HepG2 (cell line): ENCODE data around the gene CACNA1I. TPM values are rescaled to one million over a fixed set of nuclear protein-coding genes. Genes with fewer than 3 reads are reported as not detected.

Source experiments
- ATAC-seq: fragments of 200-7000 bp; cut with Tn5 transposase; 3 replicates; pipeline ENCODE4 v1.9.1; 2020; ENCODE audit warnings: mild to moderate bottlenecking, moderate library complexity
- BruUV-seq: library from RNA; stranded (reverse); fragments of 400-500 nt; replicated peaks from 2 replicates; lab custom pipeline; 2021; lab: Mats Ljungman, UMichigan
- CTCF ChIA-PET: fragments of 300-600 bp; formaldehyde crosslinking; extraction: SDS; loops from one replicate; lab custom pipeline; 2021; ENCODE audit warnings: low total read pairs, inconsistent platforms, low intra/inter-chr PET ratio; lab: Yijun Ruan, JAX
- POLR2A ChIA-PET: fragments of 350-600 bp; sonication (Branson Sonifier 250); formaldehyde crosslinking; loops from one replicate; lab custom pipeline; 2020; ENCODE audit warnings: antibody characterized with exemption, inconsistent platforms; lab: Yijun Ruan, JAX
- DNase-seq: peaks from one replicate; pipeline ENCODE4 v3.0.0-alpha.2; 2015; ENCODE audit warnings: low spot score
- FAIRE-seq: peaks from 3 replicates; lab custom pipeline; 2011; peaks lifted over from hg19 to GRCh38; lab: Jason Lieb, UNC
- H2AFZ ChIP-seq: one replicate; pipeline ENCODE4 v1.6.1; 2011; ENCODE audit warnings: low read length, inconsistent platforms
- H3K27ac ChIP-seq: fragments of 300-600 bp; 3 replicates; pipeline ENCODE4 v1.8.0; 2011; ENCODE audit warnings: mixed run types, mild to moderate bottlenecking, mixed read lengths, low read length, inconsistent platforms; ENCODE audit not compliant: insufficient read depth; ENCODE audit errors: extremely low read length
- H3K27me3 ChIP-seq, 2 experiments: fragments of 200-600 bp in 1 of 2; 2 replicates in 1 of 2; 3 replicates in 1 of 2; pipeline versions ENCODE4 v1.6.0 to v1.8.0; 2011; ENCODE audit warnings: low read length in 2 of 2, mild to moderate bottlenecking in 2 of 2, moderate library complexity in 2 of 2, inconsistent platforms in 1 of 2; ENCODE audit not compliant: insufficient read depth in 2 of 2, control insufficient read depth in 1 of 2
- H3K36me3 ChIP-seq, 2 experiments: fragments of 200-600 bp in 1 of 2; replicated peaks in 1 of 2; 2 replicates in 1 of 2; 3 replicates in 1 of 2; pipeline versions ENCODE4 v1.5.1 to v1.8.0; 2011; ENCODE audit warnings: low read length in 2 of 2, inconsistent platforms in 1 of 2; ENCODE audit not compliant: insufficient read depth in 2 of 2, control insufficient read depth in 1 of 2
- H3K4me1 ChIP-seq: 2 replicates; pipeline ENCODE4 v1.5.1; 2012; ENCODE audit warnings: low read length, inconsistent platforms; ENCODE audit not compliant: insufficient read depth
- H3K4me2 ChIP-seq: 2 replicates; pipeline ENCODE4 v1.6.0; 2011; ENCODE audit warnings: low read depth, low read length, inconsistent platforms
- H3K4me3 ChIP-seq, 3 experiments: fragments of 200-600 bp in 1 of 3; sonication (generic), shearing (Covaris generic) in 1 of 3; replicated peaks in 1 of 3; 2 replicates each; pipeline ENCODE4 v1.5.1; 2011 to 2016; ENCODE audit warnings: low read length in 3 of 3, inconsistent platforms in 2 of 3, low read depth in 2 of 3, mild to moderate bottlenecking in 2 of 3, control low read depth in 1 of 3, mixed read lengths in 1 of 3; ENCODE audit not compliant: insufficient read depth in 1 of 3
- H3K79me2 ChIP-seq: one replicate; pipeline ENCODE4 v1.6.1; 2011; ENCODE audit warnings: low read length, inconsistent platforms; ENCODE audit not compliant: insufficient read depth
- H3K9ac ChIP-seq: 2 replicates; pipeline ENCODE4 v1.6.0; 2011; ENCODE audit warnings: mild to moderate bottlenecking, low read depth, low read length, inconsistent platforms; ENCODE audit not compliant: insufficient read depth
- H3K9me3 ChIP-seq: 2 replicates; pipeline ENCODE4 v1.5.1; 2012; ENCODE audit warnings: mild to moderate bottlenecking, low read length
- H4K20me1 ChIP-seq: 2 replicates; pipeline ENCODE4 v1.6.0; 2011; ENCODE audit warnings: inconsistent platforms, mild to moderate bottlenecking, low read length, moderate library complexity; ENCODE audit not compliant: insufficient read depth
- ATF7 ChIP-seq, 2 experiments: fragments of 450-650 bp in 1 of 2; sonication (generic) in 1 of 2; formaldehyde crosslinking in 1 of 2; IDR thresholded peaks; 2 replicates each; pipeline versions ENCODE4 v1.4.0 to v1.6.1; 2016 to 2020; ENCODE audit warnings: antibody characterized with exemption in 1 of 2, mild to moderate bottlenecking in 1 of 2, missing genetic modification reagents in 1 of 2
- EZH2 ChIP-seq: conservative IDR thresholded peaks from 2 replicates; pipeline ENCODE4 v1.6.1; 2012; ENCODE audit warnings: mild to moderate bottlenecking, low read depth, low read length, moderate library complexity
- PHF5A ChIP-seq: IDR thresholded peaks from one replicate; pipeline ENCODE4 v1.6.1; 2018; ENCODE audit warnings: low read depth, missing genetic modification reagents; ENCODE audit not compliant: unreplicated experiment
- SMAD9 ChIP-seq: sonication (generic); formaldehyde crosslinking; IDR thresholded peaks from 2 replicates; pipeline ENCODE4 v1.5.1; 2020; ENCODE audit warnings: mild to moderate bottlenecking, missing genetic modification reagents
- ZKSCAN5 ChIP-seq: sonication (generic); formaldehyde crosslinking; IDR thresholded peaks from 2 replicates; pipeline ENCODE4 v1.5.1; 2020; ENCODE audit warnings: mild to moderate bottlenecking, missing genetic modification reagents
- ZNF543 ChIP-seq: sonication (generic); formaldehyde crosslinking; IDR thresholded peaks from 2 replicates; pipeline ENCODE4 v1.4.0; 2020; ENCODE audit warnings: mild to moderate bottlenecking, missing genetic modification reagents
- WGBS: methylation state at CpG from one replicate; pipeline ENCODE4 v1.1.6; 2017; ENCODE audit warnings: low lambda C conversion rate; 5-methylcytosine and 5-hydroxymethylcytosine counted together
- in situ Hi-C: cut with HindIII; loops from 2 replicates; pipeline ENCODE4 v1.10.0; 2017; ENCODE audit warnings: low pct_unique_long_range_greater_than_20kb; ENCODE audit not compliant: extremely low pct_ligation_motif_present
- intact Hi-C: fragments of 100-400 bp; cut with micrococcal nuclease; formaldehyde crosslinking; loops from one replicate; pipeline ENCODE4 v1.10.0; 2022; ENCODE audit not compliant: unreplicated experiment
- polyA plus RNA-seq, 8 experiments: library from polyadenylated mRNA; depleted of rRNA in 3 of 8; stranded (reverse) in 7 of 8; unstranded in 1 of 8; fragments of >200 nt; fragmentation: Illumina TruSeq in 4 of 8; extraction: Trizol in 4 of 8; gene quantifications; 2 replicates each; pipeline versions ENCODE4 v1.2.1 to v1.2.3, GENCODE V29; 2011 to 2016; ENCODE audit warnings: low read depth in 4 of 8, missing spikeins in 1 of 8, mixed read lengths in 1 of 8; ENCODE audit not compliant: insufficient read depth in 1 of 8
- total RNA-seq, 5 experiments: library from RNA; depleted of rRNA; stranded (reverse); fragments of >200 nt; fragmentation: Illumina TruSeq; extraction: Trizol; gene quantifications; 2 replicates each; pipeline ENCODE4 v1.2.3, GENCODE V29; 2016; ENCODE audit warnings: low read depth in 1 of 5

Gene CACNA1I
- total and polyA plus RNA-seq, 2 of the 13 experiments (the other 11 are each of a cell fraction or from before 2014, with no cell fraction given) = not detected

- TF ChIP-seq ZNF543 (CRISPR knock-in tag) = no peak
Observed at GRCh38 chr22:39707816-39708215, 137.3 kb downstream of the CACNA1I start (continued).

- no peaks in the 10 kb centered on the region for H3K79me2 ChIP-seq
- no peaks in the 10 kb centered on the region for H3K9me3 ChIP-seq
- intact Hi-C loops (no loop called here), in situ Hi-C loops (loop anchor here (10.0 kb wide), 1 partner anchor 64 kb away; no protein-coding TSS in a partner anchor)
- ChIA-PET POLR2A (no interaction called here), CTCF (no interaction called here)
- no TSS peak for BruUV-seq
- peaks cover 8 to 69% of the 10 kb centered on the region in 2 experiments; a peak in 4 of 5 replicates for H3K27me3 ChIP-seq
- H3K4me2 ChIP-seq = no peak overlapping the region
- H4K20me1 ChIP-seq = no peaks in the 10 kb centered on the region
- H2AFZ ChIP-seq = no peak overlapping the region
- WGBS = 39% methylated on average over 11 of the region's 15 CpGs
- no peak overlapping the region for H3K27ac ChIP-seq
- TF ChIP-seq PHF5A (CRISPR knock-in tag) = no peak
- 0 out of 2 replicates have a peak, but pooled peaks have one; percentile 13 for TF ChIP-seq ATF7 (IDR thresholded peaks at IDR 0.05)
- no peak for TF ChIP-seq ATF7 (CRISPR knock-in tag; IDR thresholded peaks at IDR 0.05)
- peaks cover 12% of the 10 kb centered on the region for H3K4me1 ChIP-seq
- DNase-seq (no peak), ATAC-seq (no peak), FAIRE-seq (no peak)
- no peaks in the 10 kb centered on the region for H3K36me3 ChIP-seq
- H3K4me3 ChIP-seq = no peak overlapping the region
- no peak overlapping the region for H3K9ac ChIP-seq
Observed at GRCh38 chr22:39710380-39711150, 140.0 kb downstream of the CACNA1I start.

- peaks cover 4 to 64% of the 10 kb centered on the region in 2 experiments; a peak in 4 of 5 replicates for H3K27me3 ChIP-seq
- H3K27ac ChIP-seq = no peak overlapping the region
- no peaks in the 10 kb centered on the region for H3K79me2 ChIP-seq
- H3K36me3 ChIP-seq = no peaks in the 10 kb centered on the region
- ATAC-seq (no peak), FAIRE-seq (no peak), DNase-seq (no peak)
- H3K9ac ChIP-seq = no peak overlapping the region
- POLR2A ChIA-PET = no interaction called here
- H4K20me1 ChIP-seq = no peaks in the 10 kb centered on the region
- intact Hi-C loops = no loop called here
- TF ChIP-seq SMAD9 (CRISPR knock-in tag) (no peak), ZKSCAN5 (CRISPR knock-in tag) (peak; percentile 93), EZH2 (no peak)
- no peak overlapping the region for H3K4me2 ChIP-seq
- H3K4me1 ChIP-seq = peaks cover 16% of the 10 kb centered on the region
- CTCF ChIA-PET = no interaction called here
- in situ Hi-C loops = loop anchor here (10.0 kb wide), 1 partner anchor 63 kb away; no protein-coding TSS in a partner anchor
- no peak overlapping the region for H2AFZ ChIP-seq
- H3K9me3 ChIP-seq = no peaks in the 10 kb centered on the region
- BruUV-seq = no TSS peak
- H3K4me3 ChIP-seq = no peak overlapping the region
- 14% methylated on average over 1 of the region's 1 CpG for WGBS
Observed at GRCh38 chr22:39712081-39712480, 141.5 kb downstream of the CACNA1I start.
